Measurements from ENCODE around the gene PRMT7.

Gene PRMT7

GRCh38 chr16:68310774-68311511, at the start of gene PRMT7, which contains the start of gene SLC7A6OS:
PRMT7 (plus strand) TSS chr16:68311019; CDS start chr16:68315980, 4,961 bp downstream.
SLC7A6OS (minus strand) TSS chr16:68310946; CDS start chr16:68310926, 20 bp downstream.
- peak; percentile 85 to 91 for DNase-seq (ENCODE audit: low read depth in 2 of 2)

- DNase-seq (ENCODE audit: low read depth in 2 of 2), result no peak
These were observed 47.2 kb upstream of the PRMT7 start for GRCh38 chr16:68263559-68264127.

GRCh38 chr16:68264128-68265077, 46.4 kb upstream of the PRMT7 start, which contains the start of gene SLC7A6:
SLC7A6 (plus strand) TSS chr16:68264526; CDS start chr16:68274727, 10,201 bp downstream.
- DNase-seq (ENCODE audit: low read depth in 2 of 2), result peak; percentile 80 to 82

GRCh38 chr16:68265078-68265920, 45.5 kb upstream of the PRMT7 start:
- DNase-seq (ENCODE audit: low read depth in 2 of 2), result peak; percentile 33 to 43

GRCh38 chr16:68267612-68268405, 43.0 kb upstream of the PRMT7 start:
- no peak for DNase-seq (ENCODE audit: low read depth in 2 of 2)

GRCh38 chr16:68269793-68270192, 41.0 kb upstream of the PRMT7 start:
- DNase-seq (ENCODE audit: low read depth in 2 of 2), result no peak

- no peak for DNase-seq (ENCODE audit: low read depth in 2 of 2)
These were observed 40.5 kb upstream of the PRMT7 start for GRCh38 chr16:68270353-68270752.

GRCh38 chr16:68272507-68273209, 38.2 kb upstream of the PRMT7 start:
- DNase-seq (ENCODE audit: low read depth in 2 of 2), result no peak

GRCh38 chr16:68273459-68273858, 37.4 kb upstream of the PRMT7 start:
- no peak for DNase-seq (ENCODE audit: low read depth in 2 of 2)

- no peak for DNase-seq (ENCODE audit: low read depth in 2 of 2)
These were observed 36.9 kb upstream of the PRMT7 start for GRCh38 chr16:68273896-68274295.

GRCh38 chr16:68274441-68274840, 36.4 kb upstream of the PRMT7 start:
- DNase-seq (ENCODE audit: low read depth in 2 of 2), result no peak

- DNase-seq (ENCODE audit: low read depth in 2 of 2), result no peak
These were observed 35.1 kb upstream of the PRMT7 start for GRCh38 chr16:68275611-68276191.

- no peak for DNase-seq (ENCODE audit: low read depth in 2 of 2)
These were observed 34.6 kb upstream of the PRMT7 start for GRCh38 chr16:68276223-68276622.

GRCh38 chr16:68279726-68280558, 30.9 kb upstream of the PRMT7 start:
- no peak for DNase-seq (ENCODE audit: low read depth in 2 of 2)

- no peak for DNase-seq (ENCODE audit: low read depth in 2 of 2)
These were observed 29.3 kb upstream of the PRMT7 start for GRCh38 chr16:68281368-68282063.

GRCh38 chr16:68282064-68282452, 28.8 kb upstream of the PRMT7 start:
- no peak for DNase-seq (ENCODE audit: low read depth in 2 of 2)

- DNase-seq (ENCODE audit: low read depth in 2 of 2), result no peak
These were observed 27.5 kb upstream of the PRMT7 start for GRCh38 chr16:68283346-68283745.

Measured in stimulated activated CD4-positive, alpha-beta T cell treated with anti-CD3 and anti-CD28 coated beads, Interleukin-4, amount 100 ng/mL, for 48 hours (primary cell).